GM12878 (cell line): Measurements from ENCODE around the gene COQ2. TPM values are rescaled to one million over a fixed set of nuclear protein-coding genes. Genes with fewer than 3 reads are reported as not detected.

Source experiments
- ATAC-seq: fragments of 200-7000 bp; cut with Tn5 transposase; 3 replicates; pipeline ENCODE4 v1.9.1; 2020; ENCODE audit warnings: mild to moderate bottlenecking, moderate library complexity
- BruUV-seq: library from RNA; stranded (reverse); fragments of 400-500 nt; replicated peaks from 2 replicates; lab custom pipeline; 2021; lab: Mats Ljungman, UMichigan
- CTCF ChIA-PET: fragments of 300-600 bp; sonication (Branson Sonifier 250); formaldehyde crosslinking; extraction: SDS; loops from one replicate; lab custom pipeline; 2021; ENCODE audit warnings: inconsistent platforms; lab: Yijun Ruan, JAX
- POLR2A ChIA-PET: fragments of 350-600 bp; formaldehyde crosslinking; extraction: SDS; loops from one replicate; lab custom pipeline; 2021; ENCODE audit warnings: inconsistent platforms; lab: Charles Lee
- RAD21 ChIA-PET: fragments of 300-600 bp; sonication (Branson Sonifier 250); formaldehyde crosslinking; loops from one replicate; lab custom pipeline; 2023; ENCODE audit warnings: antibody characterized with exemption; ENCODE audit not compliant: unreplicated experiment; lab: Charles Lee
- SMC1A ChIA-PET: fragments of 300-600 bp; sonication (Branson Sonifier 250); formaldehyde crosslinking; loops from one replicate; lab custom pipeline; 2023; ENCODE audit not compliant: unreplicated experiment, uncharacterized antibody; lab: Charles Lee
- DNase-seq: peaks from one replicate; pipeline ENCODE4 v3.0.0-alpha.2; 2011; ENCODE audit warnings: low read depth, low spot score
- FAIRE-seq: peaks from 3 replicates; lab custom pipeline; 2011; peaks lifted over from hg19 to GRCh38; lab: Jason Lieb, UNC
- H2AFZ ChIP-seq: 2 replicates; pipeline ENCODE4 v1.6.0; 2011; ENCODE audit warnings: low read depth, low read length, control low read depth; ENCODE audit not compliant: control insufficient read depth
- H3K27ac ChIP-seq: 2 replicates; pipeline ENCODE4 v1.5.1; 2011; ENCODE audit warnings: control low read depth; ENCODE audit not compliant: control insufficient read depth, insufficient read depth
- H3K27me3 ChIP-seq, 2 experiments: replicated peaks in 1 of 2; 2 replicates each; pipeline versions ENCODE4 v1.6.0 to v1.6.1; 2011; ENCODE audit warnings: low read length in 1 of 2; ENCODE audit not compliant: control insufficient read depth in 2 of 2, insufficient read depth in 2 of 2
- H3K36me3 ChIP-seq, 2 experiments: 2 replicates each; pipeline ENCODE4 v1.5.1; 2011; ENCODE audit warnings: low read length in 1 of 2; ENCODE audit not compliant: control insufficient read depth in 2 of 2, insufficient read depth in 2 of 2
- H3K4me1 ChIP-seq: 2 replicates; pipeline ENCODE4 v1.6.1; 2011; ENCODE audit warnings: mild to moderate bottlenecking, low read length, moderate library complexity, mixed read lengths; ENCODE audit not compliant: control insufficient read depth, insufficient read depth
- H3K4me2 ChIP-seq: 2 replicates; pipeline ENCODE4 v1.6.0; 2011; ENCODE audit warnings: control low read depth; ENCODE audit not compliant: control insufficient read depth, insufficient read depth
- H3K4me3 ChIP-seq: fragments of 200-600 bp; sonication (generic); 2 replicates; pipeline ENCODE4 v1.5.1; 2016
- H3K79me2 ChIP-seq: 2 replicates; pipeline ENCODE4 v1.6.0; 2011; ENCODE audit warnings: low read length; ENCODE audit not compliant: control insufficient read depth, insufficient read depth
- H3K9ac ChIP-seq: 2 replicates; pipeline ENCODE4 v1.8.0; 2011; ENCODE audit warnings: low read length, control low read depth, mixed read lengths; ENCODE audit not compliant: control insufficient read depth, insufficient read depth
- H3K9me3 ChIP-seq: replicated peaks from 3 replicates; pipeline ENCODE4 v1.5.1; 2011; ENCODE audit warnings: mild to moderate bottlenecking, low read length; ENCODE audit not compliant: control insufficient read depth, insufficient read depth
- H4K20me1 ChIP-seq: 2 replicates; pipeline ENCODE4 v1.6.0; 2011; ENCODE audit not compliant: control insufficient read depth, insufficient read depth
- BMI1 ChIP-seq: fragments of 450-650 bp; IDR thresholded peaks from 2 replicates; pipeline ENCODE4 v1.6.1; 2016; ENCODE audit warnings: mild to moderate bottlenecking, moderate library complexity, borderline replicate concordance
- CBX3 ChIP-seq: fragments of 200-600 bp; sonication (generic); IDR thresholded peaks from 2 replicates; pipeline ENCODE4 v1.6.1; 2016; ENCODE audit warnings: low read depth, borderline replicate concordance
- JUND ChIP-seq: IDR thresholded peaks from 2 replicates; pipeline ENCODE4 v1.6.1; 2012; ENCODE audit warnings: low read depth, mild to moderate bottlenecking, low read length, improper control_type of control experiment, moderate library complexity
- MEF2A ChIP-seq: IDR thresholded peaks from 2 replicates; pipeline ENCODE4 v1.6.1; 2011; ENCODE audit warnings: low read depth, mild to moderate bottlenecking, low read length, moderate library complexity; ENCODE audit not compliant: insufficient read depth
- MYB ChIP-seq: fragments of 150-350 bp; IDR thresholded peaks from 2 replicates; pipeline ENCODE4 v1.6.1; 2014; ENCODE audit warnings: mild to moderate bottlenecking, low read depth, low read length, borderline replicate concordance
- NR2C2 ChIP-seq: IDR thresholded peaks from 2 replicates; pipeline ENCODE4 v1.6.1; 2011; ENCODE audit warnings: borderline replicate concordance, low read depth; ENCODE audit not compliant: control insufficient read depth, insufficient read length
- PAX5 ChIP-seq: IDR thresholded peaks from 2 replicates; pipeline ENCODE4 v1.6.1; 2011; ENCODE audit warnings: low read depth, low read length, borderline replicate concordance
- RAD51 ChIP-seq: fragments of 450-650 bp; IDR thresholded peaks from 2 replicates; pipeline ENCODE4 v1.6.1; 2016; ENCODE audit warnings: moderate library complexity, mild to moderate bottlenecking, inconsistent platforms
- RCOR1 ChIP-seq: conservative IDR thresholded peaks from 2 replicates; pipeline ENCODE4 v1.6.1; 2012; ENCODE audit warnings: low read depth, low read length, improper control_type of control experiment
- SMC3 ChIP-seq: IDR thresholded peaks from 2 replicates; pipeline ENCODE4 v1.6.1; 2011; ENCODE audit warnings: low read length, improper control_type of control experiment, borderline replicate concordance
- SPI1 ChIP-seq: IDR thresholded peaks from 2 replicates; pipeline ENCODE4 v1.6.1; 2011; ENCODE audit warnings: low read depth, mild to moderate bottlenecking, low read length, moderate library complexity, borderline replicate concordance; ENCODE audit not compliant: insufficient read depth
- ZNF622 ChIP-seq: fragments of 450-650 bp; IDR thresholded peaks from 2 replicates; pipeline ENCODE4 v1.6.1; 2017; ENCODE audit warnings: mild to moderate bottlenecking, inconsistent platforms
- WGBS: methylation state at CpG from one replicate; pipeline ENCODE4 v1.1.6; 2016; ENCODE audit warnings: low lambda C conversion rate; ENCODE audit not compliant: insufficient replicate concordance, insufficient coverage; ENCODE audit errors: missing lambda C conversion rate; 5-methylcytosine and 5-hydroxymethylcytosine counted together
- in situ Hi-C: fragments of 300-500 bp; cut with MboI; formaldehyde crosslinking; loops from 9 replicates; pipeline ENCODE4 v1.14.3; 2018; ENCODE audit warnings: mixed read lengths
- intact Hi-C: fragments of 100-400 bp; cut with micrococcal nuclease; formaldehyde crosslinking; loops from one replicate; pipeline ENCODE4 v1.14.2; 2022; ENCODE audit not compliant: unreplicated experiment
- polyA plus RNA-seq, 11 experiments: library from polyadenylated mRNA; depleted of rRNA in 4 of 11; unstranded in 6 of 11; stranded (reverse) in 5 of 11; fragments of >200 nt; fragmentation: Nextera tagmentation in 4 of 11; fragmentation: Illumina TruSeq in 1 of 11; extraction: Ambion mirVana in 4 of 11; extraction: Trizol in 1 of 11; gene quantifications; 1 replicate in 1 of 11; 2 replicates in 10 of 11; pipeline versions ENCODE4 v1.2.1 to v1.2.3, GENCODE V29; 2011 to 2016; ENCODE audit warnings: inconsistent platforms in 2 of 11, missing spikeins in 2 of 11, low read depth in 1 of 11
- total RNA-seq, 4 experiments: library from RNA; depleted of rRNA in 3 of 4; stranded (reverse); fragments of >200 nt in 3 of 4; fragmentation: Illumina TruSeq in 1 of 4; extraction: Trizol in 1 of 4; gene quantifications; 2 replicates each; pipeline versions ENCODE4 v1.2.1 to v1.2.3, GENCODE V29; 2013 to 2021
- TF ChIP-seq, protein P1 (sequence below): fragments of 450-650 bp; IDR thresholded peaks from 2 replicates; pipeline ENCODE4 v1.6.1; 2017; ENCODE audit warnings: borderline replicate concordance
- TF ChIP-seq, protein P2 (sequence below): fragments of 450-650 bp; IDR thresholded peaks from 2 replicates; pipeline ENCODE4 v1.6.1; 2017; ENCODE audit warnings: low read depth, mild to moderate bottlenecking, moderate library complexity
- TF ChIP-seq, protein P3 (sequence below): fragments of 450-650 bp; IDR thresholded peaks from 2 replicates; pipeline ENCODE4 v1.6.1; 2016; ENCODE audit warnings: mild to moderate bottlenecking
- TF ChIP-seq, protein P4 (sequence below): fragments of 450-650 bp; IDR thresholded peaks from 2 replicates; pipeline ENCODE4 v1.6.1; 2018; ENCODE audit warnings: mild to moderate bottlenecking, low read depth, moderate library complexity; ENCODE audit not compliant: partially characterized antibody

COQ2 gene
- total and polyA plus RNA-seq, 10 of the 15 experiments (the other 5 are each of a cell fraction or from before 2014, with no cell fraction given) = 5.0 to 46.7 (median 19.1) TPM

DNA sequence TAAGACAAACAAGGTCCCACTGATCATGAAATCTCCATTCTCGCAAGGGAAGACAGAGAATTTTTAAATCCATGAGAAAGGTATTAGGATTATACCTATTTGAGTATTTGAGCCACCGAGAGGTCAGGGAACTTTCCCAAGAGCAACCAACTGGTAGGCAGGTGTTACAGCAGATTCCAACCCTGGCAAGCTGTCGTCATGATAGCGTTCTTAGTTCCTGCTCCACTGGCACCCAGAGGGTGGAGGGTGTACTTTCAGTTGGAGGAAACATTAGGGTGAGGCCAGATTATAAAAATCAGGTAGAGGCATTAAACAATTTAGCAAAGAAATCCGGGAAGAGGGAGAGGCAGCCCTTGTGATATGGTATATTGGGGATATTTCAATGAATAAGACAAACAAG is 23.3 kb downstream of the COQ2 start:
- no peak overlapping the region for H3K4me3 ChIP-seq
- RAD21 ChIA-PET = interaction anchor here (1.0 to 4.2 kb wide), 13 partner anchors 9 to 206 kb away, joined by 3 to 52 read pairs (median 5); partner anchors contain the start of genes COQ2 and PLAC8
- H3K9ac ChIP-seq = no peak overlapping the region
- POLR2A ChIA-PET = interaction anchor here (0.6 to 2.6 kb wide), 6 partner anchors 11 to 148 kb away, joined by 3 to 13 read pairs (median 4); no protein-coding TSS in a partner anchor
- in situ Hi-C loops (no loop called here), intact Hi-C loops (loop anchor here (2.0 kb wide), 1 partner anchor 21 kb away; no protein-coding TSS in a partner anchor)
- no peak for DNase-seq
- FAIRE-seq = no peak
- WGBS = 94% methylated on average over 5 of the region's 5 CpGs
- no peak for ATAC-seq
- H4K20me1 ChIP-seq = no peaks in the 10 kb centered on the region
- no peaks in the 10 kb centered on the region for H3K27me3 ChIP-seq
- H3K4me1 ChIP-seq = peaks cover 25% of the 10 kb centered on the region
- H3K79me2 ChIP-seq = no peaks in the 10 kb centered on the region
- BruUV-seq = no TSS peak
- no peak overlapping the region for H3K4me2 ChIP-seq
- CTCF ChIA-PET = interaction anchor here (0.7 to 4.7 kb wide), 22 partner anchors 10 to 409 kb away, joined by 3 to 74 read pairs (median 4); partner anchors contain the start of gene COQ2
- peaks cover 2 to 5% of the 10 kb centered on the region in 2 experiments; a peak in 3 of 4 replicates for H3K36me3 ChIP-seq
- SMC1A ChIA-PET = interaction anchor here (1.3 to 6.7 kb wide), 18 partner anchors 8 to 207 kb away, joined by 3 to 85 read pairs (median 6); partner anchors contain the start of gene COQ2
- no peak overlapping the region for H3K27ac ChIP-seq
- no peak overlapping the region for H2AFZ ChIP-seq
- H3K9me3 ChIP-seq = no peaks in the 10 kb centered on the region
- TF ChIP-seq JUND (no peak), NR2C2 (no peak), SMC3 (no peak), MYB (no peak), RAD51 (no peak), PAX5 (no peak), CBX3 (no peak), SPI1 (no peak), RCOR1 (no peak), BMI1 (no peak), MEF2A (no peak), ZNF622 (no peak)
- TF ChIP-seq, protein P1, sequence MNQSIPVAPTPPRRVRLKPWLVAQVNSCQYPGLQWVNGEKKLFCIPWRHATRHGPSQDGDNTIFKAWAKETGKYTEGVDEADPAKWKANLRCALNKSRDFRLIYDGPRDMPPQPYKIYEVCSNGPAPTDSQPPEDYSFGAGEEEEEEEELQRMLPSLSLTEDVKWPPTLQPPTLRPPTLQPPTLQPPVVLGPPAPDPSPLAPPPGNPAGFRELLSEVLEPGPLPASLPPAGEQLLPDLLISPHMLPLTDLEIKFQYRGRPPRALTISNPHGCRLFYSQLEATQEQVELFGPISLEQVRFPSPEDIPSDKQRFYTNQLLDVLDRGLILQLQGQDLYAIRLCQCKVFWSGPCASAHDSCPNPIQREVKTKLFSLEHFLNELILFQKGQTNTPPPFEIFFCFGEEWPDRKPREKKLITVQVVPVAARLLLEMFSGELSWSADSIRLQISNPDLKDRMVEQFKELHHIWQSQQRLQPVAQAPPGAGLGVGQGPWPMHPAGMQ = no peak
- TF ChIP-seq, protein P2, sequence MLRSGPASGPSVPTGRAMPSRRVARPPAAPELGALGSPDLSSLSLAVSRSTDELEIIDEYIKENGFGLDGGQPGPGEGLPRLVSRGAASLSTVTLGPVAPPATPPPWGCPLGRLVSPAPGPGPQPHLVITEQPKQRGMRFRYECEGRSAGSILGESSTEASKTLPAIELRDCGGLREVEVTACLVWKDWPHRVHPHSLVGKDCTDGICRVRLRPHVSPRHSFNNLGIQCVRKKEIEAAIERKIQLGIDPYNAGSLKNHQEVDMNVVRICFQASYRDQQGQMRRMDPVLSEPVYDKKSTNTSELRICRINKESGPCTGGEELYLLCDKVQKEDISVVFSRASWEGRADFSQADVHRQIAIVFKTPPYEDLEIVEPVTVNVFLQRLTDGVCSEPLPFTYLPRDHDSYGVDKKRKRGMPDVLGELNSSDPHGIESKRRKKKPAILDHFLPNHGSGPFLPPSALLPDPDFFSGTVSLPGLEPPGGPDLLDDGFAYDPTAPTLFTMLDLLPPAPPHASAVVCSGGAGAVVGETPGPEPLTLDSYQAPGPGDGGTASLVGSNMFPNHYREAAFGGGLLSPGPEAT = no peak
- TF ChIP-seq, protein P3, sequence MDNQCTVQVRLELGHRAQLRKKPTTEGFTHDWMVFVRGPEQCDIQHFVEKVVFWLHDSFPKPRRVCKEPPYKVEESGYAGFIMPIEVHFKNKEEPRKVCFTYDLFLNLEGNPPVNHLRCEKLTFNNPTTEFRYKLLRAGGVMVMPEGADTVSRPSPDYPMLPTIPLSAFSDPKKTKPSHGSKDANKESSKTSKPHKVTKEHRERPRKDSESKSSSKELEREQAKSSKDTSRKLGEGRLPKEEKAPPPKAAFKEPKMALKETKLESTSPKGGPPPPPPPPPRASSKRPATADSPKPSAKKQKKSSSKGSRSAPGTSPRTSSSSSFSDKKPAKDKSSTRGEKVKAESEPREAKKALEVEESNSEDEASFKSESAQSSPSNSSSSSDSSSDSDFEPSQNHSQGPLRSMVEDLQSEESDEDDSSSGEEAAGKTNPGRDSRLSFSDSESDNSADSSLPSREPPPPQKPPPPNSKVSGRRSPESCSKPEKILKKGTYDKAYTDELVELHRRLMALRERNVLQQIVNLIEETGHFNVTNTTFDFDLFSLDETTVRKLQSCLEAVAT = no peak
- TF ChIP-seq, protein P4, sequence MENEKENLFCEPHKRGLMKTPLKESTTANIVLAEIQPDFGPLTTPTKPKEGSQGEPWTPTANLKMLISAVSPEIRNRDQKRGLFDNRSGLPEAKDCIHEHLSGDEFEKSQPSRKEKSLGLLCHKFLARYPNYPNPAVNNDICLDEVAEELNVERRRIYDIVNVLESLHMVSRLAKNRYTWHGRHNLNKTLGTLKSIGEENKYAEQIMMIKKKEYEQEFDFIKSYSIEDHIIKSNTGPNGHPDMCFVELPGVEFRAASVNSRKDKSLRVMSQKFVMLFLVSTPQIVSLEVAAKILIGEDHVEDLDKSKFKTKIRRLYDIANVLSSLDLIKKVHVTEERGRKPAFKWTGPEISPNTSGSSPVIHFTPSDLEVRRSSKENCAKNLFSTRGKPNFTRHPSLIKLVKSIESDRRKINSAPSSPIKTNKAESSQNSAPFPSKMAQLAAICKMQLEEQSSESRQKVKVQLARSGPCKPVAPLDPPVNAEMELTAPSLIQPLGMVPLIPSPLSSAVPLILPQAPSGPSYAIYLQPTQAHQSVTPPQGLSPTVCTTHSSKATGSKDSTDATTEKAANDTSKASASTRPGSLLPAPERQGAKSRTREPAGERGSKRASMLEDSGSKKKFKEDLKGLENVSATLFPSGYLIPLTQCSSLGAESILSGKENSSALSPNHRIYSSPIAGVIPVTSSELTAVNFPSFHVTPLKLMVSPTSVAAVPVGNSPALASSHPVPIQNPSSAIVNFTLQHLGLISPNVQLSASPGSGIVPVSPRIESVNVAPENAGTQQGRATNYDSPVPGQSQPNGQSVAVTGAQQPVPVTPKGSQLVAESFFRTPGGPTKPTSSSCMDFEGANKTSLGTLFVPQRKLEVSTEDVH = no peak
